ENCODE measurements around the gene EFCC1.

Gene EFCC1

DNA sequence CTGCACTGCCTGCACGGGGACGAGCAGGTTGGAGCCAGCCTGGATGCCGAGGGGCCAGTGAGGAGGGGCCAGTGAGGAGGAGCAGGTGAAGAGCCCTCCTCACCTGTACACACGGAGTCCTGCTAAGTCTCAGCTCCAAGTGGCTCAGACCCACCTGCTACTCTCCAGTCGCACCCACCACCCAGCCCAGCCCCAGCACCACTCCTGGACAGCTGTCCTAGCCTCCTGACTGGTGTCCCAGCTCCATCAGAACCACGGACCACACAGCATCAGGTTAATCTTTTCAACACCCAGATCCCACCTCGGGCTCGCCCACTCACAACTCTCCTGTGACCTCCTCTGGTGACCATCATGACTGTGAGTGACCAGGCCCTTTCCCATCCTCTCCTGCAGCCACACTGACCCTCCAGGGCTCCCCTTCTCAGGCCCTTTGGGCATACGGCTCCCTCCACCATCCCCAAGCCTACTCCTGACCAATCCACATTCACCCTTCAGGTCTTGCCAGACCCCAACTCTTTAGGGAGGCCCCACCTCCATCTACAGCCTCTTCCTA is 13.8 kb downstream of the EFCC1 start:
- no peak for DNase-seq (ENCODE audit: low read depth in 4 of 4, low spot score in 1 of 4)

DNA sequence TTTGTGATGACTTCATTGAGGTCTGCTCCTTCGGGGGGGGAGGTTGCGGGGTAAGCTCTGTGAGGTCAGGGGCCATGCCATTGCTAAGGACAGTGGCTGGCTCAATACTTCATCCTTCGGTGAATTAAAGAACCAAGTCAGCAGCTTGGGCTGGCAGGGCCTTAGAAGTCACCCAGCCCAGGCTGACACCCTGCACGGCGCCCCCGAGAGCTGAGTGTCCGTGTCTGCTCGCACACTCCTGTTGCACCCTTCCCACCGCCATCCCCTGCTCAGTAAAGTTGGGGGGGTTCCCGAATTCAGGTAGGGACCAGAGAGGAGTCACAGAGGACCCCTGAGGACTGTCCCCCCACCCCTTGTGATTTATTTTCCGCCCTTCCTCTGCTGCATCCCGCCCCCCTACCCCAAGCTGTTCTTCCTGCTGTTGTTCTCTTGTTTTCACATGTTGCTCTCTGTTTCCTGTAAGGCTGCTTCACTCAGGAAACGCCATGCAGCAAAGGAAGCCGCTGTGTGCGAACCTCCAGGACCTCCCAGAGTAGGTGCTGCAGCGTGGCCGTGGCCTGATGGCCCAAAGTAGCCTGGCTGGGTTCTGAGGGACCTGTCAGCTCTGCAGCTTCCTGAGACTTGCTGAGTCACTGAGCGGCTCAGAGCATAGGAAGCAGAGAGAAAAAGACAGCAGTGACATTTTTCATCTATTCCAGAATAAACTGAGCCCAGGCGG is 14.4 kb downstream of the EFCC1 start:
- peak in 2 of 4 experiments; percentile 21 to 28 for DNase-seq (ENCODE audit: low read depth in 4 of 4, low spot score in 1 of 4)

DNA sequence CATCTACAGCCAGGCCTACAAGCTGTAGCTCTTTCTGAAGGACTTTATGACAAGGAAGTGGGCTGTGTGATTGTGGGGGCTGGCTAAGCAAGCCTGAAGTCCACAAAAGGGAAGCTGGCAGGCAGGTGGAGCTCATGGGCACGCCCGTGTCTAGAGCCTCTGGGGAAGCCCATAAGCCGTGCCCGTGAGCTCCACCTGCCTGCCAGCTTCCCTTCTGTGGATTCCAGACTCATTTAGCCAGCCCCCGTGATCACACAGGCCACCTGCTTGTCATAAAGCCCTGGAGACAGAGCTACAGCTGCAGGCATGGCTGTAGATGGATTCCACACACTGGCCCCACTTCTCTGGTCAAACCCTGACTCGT is 15.2 kb downstream of the EFCC1 start:
- DNase-seq (ENCODE audit: low read depth in 4 of 4, low spot score in 1 of 4) = peak in 2 of 4 experiments; percentile 30 to 33

DNA sequence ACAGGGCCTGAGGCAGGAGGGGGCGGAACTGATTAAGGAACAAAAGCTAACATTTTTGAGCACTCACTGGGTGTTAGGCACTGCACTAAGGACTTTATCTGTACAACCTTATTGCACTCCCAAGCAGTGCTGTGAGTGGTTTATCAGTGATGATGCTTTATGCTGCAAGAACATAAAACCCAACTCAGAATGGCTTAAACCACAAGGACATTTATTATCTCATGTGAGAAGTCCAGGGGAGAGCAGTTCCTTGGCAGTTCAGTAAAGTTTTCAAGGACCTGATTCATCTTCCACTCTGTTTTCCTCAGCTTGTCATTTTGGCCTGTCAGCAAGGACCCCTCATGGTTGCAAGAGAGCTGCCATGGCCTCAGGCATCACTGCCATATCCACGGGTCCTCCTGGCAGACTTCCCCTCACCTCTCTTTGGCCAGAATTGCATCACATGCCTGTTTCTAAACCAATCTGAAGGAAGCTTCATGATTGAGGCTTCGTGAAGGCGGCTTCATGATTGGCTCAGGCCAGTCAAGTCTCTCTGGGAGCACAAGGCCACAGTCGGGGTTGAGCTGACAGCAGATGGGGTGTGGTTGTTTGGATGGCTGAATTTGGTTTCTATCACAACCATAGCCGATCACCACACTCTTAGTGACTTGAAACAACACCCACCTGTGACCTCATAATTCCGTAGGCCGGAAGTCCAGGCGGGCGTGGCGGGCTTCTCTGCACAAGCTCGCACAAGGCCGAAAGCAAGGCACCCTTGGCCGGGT is 15.8 kb downstream of the EFCC1 start:
- no peak for DNase-seq (ENCODE audit: low read depth in 4 of 4, low spot score in 1 of 4)

DNA sequence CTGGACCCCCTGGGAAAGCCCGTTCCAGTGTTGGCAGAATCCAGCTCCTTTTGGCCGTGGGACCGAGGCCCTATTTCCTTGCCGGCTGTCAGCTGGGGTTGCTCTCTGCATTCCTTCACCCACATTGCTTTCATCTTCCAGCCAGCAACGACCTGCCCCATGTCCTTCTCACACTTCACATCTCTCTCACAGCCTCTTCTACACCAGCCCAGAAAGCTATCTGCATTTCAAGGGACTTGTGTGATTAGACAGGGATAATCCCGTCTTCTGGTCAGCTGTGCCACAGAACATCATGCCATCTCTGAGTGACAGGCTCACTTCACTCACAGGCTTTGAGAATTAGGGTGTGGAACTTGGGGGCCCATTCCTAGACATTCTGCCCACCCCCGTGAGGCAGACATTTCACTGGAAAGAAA is 16.4 kb downstream of the EFCC1 start:
- no peak for DNase-seq (ENCODE audit: low read depth in 4 of 4, low spot score in 1 of 4)

DNA sequence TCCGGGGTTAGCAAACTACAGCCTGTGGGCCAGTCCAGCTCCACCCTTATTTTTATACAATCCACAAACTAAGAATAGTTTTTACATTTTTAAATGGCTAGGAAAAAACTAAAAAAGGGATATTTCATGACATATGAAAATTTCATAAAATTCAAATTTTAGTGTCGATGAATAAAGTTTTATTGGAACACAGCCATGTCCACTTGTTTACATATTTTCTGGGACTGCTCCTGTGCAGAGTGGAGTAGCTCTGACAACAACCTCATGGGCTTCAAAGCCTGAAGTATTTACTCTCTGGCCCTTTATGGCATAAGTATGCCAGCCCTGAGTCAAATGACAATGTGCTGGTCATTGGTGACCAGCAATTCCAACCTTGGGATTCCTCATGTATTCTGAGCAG is 17.2 kb downstream of the EFCC1 start:
- DNase-seq (ENCODE audit: low read depth in 4 of 4, low spot score in 1 of 4) = no peak

DNA sequence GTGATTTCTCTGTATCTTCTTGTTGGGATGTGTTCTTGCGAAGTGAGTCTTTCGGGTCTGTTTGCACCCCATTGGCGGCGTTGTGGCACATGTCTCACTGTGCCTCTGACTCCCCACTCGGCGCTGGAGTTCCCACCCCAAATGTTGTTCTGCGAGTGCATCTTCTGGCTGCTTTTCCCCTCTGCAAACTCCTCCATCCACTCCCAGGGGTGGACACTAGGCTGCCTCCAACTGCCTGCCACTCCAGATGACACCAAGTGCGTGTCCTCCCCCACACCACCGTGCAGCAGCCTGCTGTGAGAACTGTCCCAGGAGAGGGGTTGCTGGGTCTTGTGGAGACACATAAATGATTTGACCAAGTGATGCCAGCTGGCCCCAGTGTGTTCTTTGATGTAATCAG is 17.6 kb downstream of the EFCC1 start:
- DNase-seq (ENCODE audit: low read depth in 4 of 4, low spot score in 1 of 4) = no peak

DNA sequence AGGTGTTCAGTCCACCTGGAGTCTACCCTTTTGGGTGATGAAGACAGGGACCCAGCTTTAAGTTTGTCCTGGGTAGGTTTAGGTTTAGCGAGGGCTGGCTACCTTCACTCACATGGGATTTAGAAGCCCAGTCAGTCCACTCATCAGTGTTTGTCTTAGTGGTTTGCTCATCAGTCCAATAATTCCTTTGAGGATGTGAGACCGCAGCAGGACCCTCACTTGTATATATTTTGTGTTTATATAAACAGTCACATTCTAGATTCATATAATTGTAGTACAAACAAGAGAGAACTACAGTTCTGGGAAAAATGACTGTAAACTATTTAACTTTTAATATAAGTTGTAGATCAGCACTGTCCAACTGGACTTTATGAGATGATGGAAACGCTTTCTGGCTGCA is 18.2 kb downstream of the EFCC1 start:
- DNase-seq (ENCODE audit: low read depth in 4 of 4, low spot score in 1 of 4) = no peak

DNA sequence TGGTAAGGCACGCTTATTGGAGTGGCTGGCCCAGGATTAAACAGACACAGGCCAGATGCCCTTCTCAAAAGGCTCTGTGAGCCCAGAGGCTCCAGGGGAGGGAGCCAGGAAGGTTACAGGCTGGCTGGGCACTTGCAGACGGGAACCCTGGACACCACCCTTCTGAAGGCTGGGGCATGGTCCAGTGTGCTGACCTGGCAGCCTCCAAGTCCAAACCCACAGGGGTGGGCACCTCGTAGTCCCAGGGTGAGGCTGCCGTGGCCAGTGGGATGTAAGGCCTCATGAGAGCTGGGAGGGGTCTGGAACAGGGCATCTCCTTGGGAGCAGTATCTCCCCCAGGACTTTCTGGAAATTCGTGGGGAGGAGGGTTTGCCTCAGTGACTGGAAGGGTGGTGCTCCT is 19.6 kb downstream of the EFCC1 start:
- no peak for DNase-seq (ENCODE audit: low read depth in 4 of 4, low spot score in 1 of 4)

DNA sequence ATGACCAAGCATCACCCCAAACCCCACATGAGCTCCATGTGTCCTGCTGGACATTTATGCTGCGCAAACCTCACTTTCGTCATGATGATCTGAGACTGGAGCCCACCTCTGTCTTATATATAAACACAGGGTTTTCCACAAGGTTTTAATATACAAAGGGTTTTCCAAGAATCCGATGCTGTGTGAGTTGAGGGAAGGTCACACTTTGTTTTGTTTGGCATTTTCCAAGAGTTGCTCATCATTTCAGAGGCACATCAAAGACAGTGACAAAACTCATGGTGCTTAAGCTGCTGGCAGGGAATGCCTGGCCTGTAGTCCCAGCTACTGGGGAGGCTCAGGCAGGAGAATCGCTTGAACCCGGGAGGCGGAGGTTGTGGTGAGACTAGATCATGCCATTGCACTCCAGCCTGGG is 20.0 kb downstream of the EFCC1 start:
- DNase-seq (ENCODE audit: low read depth in 4 of 4, low spot score in 1 of 4) = no peak

DNA sequence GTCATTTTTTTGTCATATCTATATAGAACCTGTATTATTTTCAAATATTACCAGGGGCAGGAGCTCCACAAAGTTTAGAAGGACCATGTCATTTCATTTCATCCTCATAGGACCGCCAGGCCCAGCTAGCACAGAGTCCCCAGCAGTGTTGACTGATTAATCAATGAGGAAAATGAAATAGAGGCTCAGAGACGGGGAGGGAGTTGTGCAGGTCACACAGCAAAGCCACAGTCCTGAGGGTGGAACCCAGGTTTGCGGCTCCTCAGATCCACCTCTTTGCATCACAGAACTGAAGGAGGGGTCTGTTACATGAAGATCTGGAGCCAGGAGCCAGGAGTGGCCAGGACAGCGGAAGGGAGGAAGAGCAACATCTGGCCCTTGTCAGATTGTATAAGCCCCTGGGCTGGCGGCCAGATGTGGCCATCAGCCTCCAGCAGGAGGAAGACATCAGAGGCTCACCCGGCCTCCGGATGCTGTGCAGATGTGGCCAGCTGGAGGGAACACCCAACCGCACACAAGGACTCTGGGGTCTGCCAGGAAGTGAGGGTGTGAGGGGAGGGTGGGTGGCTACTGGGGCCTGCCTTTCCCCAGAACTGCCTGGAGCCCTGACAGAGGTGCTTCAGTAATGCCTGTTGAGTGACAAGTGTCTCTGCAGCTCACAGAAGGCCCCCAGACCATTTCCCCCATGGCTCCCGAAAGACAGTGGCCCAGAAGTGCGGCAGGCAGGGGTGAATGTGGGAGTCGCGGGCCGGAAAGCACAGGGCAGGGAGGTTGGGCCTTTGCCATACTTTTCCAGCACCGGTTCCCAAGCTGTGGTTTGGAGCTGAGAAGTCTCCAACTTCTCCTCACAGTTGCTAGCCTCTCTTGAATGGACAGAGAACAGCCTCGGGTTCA is 21.3 kb downstream of the EFCC1 start:
- DNase-seq (ENCODE audit: low read depth in 4 of 4, low spot score in 1 of 4) = no peak

DNA sequence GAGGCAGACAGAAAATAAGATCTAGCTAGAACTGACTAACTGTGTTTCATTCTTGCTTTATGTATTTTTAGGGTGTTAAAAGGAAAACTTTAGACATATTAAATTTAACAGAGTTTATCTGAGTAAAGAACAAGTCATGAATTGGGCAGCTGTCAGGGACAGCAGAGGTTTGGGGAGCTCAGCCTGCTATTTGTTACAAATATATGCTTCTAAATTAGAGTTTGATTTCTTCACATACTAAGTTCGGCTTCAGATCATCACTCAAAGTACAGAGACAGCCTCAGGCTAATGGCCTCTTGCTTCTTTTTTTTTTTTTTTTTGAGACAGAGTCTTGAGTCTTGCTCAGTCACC is 21.9 kb downstream of the EFCC1 start:
- DNase-seq (ENCODE audit: low read depth in 4 of 4, low spot score in 1 of 4) = no peak

DNA sequence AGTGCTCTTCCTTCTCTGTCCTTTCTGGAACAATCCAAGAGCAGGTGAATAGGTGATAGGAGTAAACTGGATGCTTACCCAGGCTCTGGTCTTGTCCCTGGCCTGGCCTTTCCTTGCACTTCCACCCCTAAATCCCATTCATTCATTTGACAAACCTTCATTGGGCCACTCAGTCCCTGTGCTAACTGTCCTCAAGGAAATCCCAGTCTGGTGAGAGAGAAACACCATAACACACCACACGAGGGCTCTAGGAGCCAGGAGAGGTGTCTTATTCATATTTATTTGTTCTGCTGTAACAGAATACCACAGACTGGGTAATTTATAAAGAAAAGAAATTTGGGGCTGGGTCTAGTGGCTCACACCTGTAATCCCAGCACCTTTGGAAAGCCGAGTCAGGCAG is 22.8 kb downstream of the EFCC1 start:
- DNase-seq (ENCODE audit: low read depth in 4 of 4, low spot score in 1 of 4) = no peak

DNA sequence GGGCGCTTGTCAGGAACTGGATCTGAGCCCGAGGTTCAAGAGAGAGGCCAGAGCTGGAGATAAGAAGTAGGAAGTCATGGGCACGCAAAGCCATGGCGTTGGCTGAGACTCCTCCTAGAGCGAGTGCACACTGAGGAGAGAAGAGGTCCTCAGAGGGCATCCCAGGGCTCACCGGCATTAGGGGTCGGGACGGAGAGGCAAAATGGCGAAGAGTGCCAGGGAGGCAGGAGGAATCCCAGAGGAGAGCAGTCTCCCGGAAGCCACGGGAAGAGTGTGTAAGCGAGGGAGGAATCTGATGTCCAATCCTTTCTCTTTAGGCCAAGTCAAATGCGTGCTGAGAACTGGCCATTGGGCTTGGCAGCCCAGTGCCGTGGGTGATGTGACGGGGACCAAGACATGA is 24.0 kb downstream of the EFCC1 start:
- no peak for DNase-seq (ENCODE audit: low read depth in 4 of 4, low spot score in 1 of 4)

DNA sequence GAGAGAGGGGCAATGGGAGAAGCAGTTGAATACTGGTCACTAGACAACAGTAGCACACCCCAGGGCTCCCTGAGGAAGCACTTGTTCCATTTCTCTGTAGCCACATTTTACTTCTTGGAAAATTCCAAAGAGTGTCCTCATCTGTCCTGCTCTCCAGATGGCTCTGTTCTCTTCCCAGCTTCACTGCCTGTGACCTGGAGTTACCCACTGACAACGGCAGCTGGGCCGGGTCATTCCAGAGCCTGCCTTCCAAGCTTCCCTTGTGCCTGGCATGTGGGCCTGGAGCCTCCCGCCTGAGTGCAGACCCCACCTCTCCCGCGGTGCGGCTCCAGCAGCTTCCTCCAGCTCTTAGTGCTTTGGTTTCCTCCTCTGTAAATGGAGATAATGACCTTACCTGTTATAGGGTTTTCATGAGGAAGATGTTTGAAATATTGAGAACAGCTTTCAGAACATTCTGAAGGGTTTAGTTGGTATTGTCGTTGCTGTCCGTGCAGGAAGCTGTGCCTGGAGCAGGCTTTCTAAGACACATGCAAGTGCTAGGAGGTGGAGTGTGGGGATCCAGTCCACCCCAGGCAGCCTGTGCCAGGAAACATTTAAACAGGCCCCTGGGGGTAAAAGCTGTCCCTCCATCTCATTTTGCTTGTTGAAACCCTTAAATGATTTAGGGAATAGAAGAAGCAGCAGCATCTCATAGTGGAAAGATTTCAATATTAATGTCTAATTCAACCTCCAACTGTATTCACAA is 24.8 kb downstream of the EFCC1 start:
- no peak for DNase-seq (ENCODE audit: low read depth in 4 of 4, low spot score in 1 of 4)

DNA sequence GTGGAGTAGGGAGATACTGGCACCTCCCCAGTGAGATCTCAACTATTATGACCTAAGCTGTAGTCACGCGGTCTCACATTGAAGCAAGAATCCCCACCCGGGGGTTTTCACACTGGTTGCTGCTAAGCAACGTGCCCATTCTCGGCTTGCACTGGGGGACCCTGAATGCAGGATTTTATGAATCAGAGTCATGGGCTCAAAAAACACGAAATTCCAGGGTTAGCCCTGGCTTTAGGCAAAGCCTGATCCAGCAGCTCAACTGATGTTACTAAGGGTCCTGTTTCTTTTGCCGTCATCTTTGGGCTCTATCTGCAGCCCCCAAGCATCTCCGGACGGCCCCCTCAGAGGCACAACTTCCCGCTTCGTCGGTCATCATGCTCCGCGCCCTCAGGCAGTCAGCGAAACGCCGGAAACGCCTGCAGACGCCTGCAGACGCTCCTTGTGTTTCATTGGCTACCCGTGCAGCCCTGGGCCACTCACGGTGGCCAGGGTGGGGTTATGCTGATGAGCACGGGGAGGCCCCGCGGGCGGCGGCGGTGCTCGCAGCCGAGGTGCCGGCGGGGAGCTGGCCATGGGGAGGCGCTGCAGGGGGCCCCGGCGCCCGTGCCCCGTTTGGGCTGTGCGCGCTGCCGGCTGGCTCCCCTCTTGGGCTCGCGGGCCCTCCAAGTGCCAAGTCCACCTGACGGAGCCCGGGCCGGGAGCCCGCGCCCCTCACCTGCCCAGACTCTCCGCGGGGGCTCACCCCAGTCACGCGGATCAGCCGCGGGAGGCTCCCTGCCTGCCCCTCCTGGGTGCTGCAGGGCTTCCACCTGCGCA is 25.8 kb downstream of the EFCC1 start:
- DNase-seq (ENCODE audit: low read depth in 4 of 4, low spot score in 1 of 4) = peak; percentile 62 to 87 (median 70)

DNA sequence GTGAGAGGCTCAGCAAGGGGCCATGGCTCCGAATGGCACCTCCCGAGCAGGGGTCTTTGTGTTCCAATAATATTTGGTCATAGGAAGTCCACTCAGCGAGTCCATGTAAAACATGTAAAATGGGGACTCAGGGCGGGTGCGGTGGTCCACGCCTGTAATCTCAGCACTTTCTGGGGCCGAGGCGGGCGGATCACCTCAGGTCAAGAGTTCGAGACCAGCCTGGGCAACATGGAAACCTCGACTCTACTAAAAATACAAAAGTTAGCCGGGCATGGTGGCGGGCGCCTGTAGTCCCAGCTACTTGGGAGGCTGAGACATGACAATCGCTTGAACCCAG is 26.4 kb downstream of the EFCC1 start:
- DNase-seq (ENCODE audit: low read depth in 4 of 4, low spot score in 1 of 4) = peak in 1 of 4 experiments; percentile 7

DNA sequence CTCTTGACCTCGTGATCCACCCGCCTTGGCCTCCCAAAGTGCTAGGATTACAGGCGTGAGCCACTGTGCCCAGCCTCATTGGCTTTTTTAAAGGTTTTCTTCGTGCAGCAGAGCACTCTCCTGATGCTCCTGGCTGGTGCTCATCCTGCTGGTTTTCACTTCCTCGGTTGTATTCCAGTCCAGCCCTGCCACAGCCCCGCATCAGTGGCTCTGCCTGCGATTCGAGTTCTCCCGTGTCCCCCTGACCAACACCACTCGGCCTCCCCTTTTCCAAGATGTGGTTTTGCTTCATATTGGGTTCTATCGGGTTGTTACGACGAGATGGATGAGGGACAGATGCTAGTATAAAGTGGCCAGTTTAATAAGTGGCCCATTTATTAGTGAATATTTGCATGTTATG is 27.8 kb downstream of the EFCC1 start:
- DNase-seq (ENCODE audit: low read depth in 4 of 4, low spot score in 1 of 4) = no peak

DNA sequence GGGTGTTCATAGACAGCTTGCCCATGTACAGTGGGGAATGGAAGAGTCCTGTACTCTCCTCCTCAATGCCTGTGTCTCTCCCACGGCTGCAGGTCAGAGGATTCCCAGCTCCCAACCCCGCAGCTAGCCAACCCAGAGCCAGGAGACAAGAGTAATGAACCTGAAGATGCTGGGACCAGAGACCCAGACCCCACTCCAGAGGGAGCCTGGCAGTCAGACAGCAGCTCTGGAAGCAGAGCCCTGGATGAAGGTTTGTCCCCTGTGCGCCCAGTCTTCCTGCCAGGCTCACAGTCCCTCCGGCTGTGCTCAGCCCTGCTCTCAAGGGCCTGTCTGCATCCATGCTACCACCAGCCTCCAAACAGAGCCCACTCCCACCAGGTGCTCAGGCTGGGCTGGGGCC is 29.5 kb downstream of the EFCC1 start:
- DNase-seq (ENCODE audit: low read depth in 4 of 4, low spot score in 1 of 4) = no peak

All from stimulated activated CD4-positive, alpha-beta T cell treated with anti-CD3 and anti-CD28 coated beads, Interleukin-1b, Interleukin-23, amount 100 ng/mL, for 24 hours (primary cell).